ENCODE data around the gene ZNF441.
A peak's percentile ranks its signal among the peaks of the same experiment; 100 is the strongest.
"Not testable (repeated sequence)": the region's sequence is repeated elsewhere in the genome, so short reads cannot be mapped to it uniquely, and the experiment has no call there.

The ZNF441 gene

GRCh38 chr19:11766597-11767591 is at the start of gene ZNF441:
Gene ZNF441, plus strand, starts transcription at chr19:11767000. Its CDS starts 194 bp downstream, at chr19:11767194.
- peak; percentile 76 to 93 for DNase-seq (ENCODE audit: low read depth in 2 of 2)

- DNase-seq (ENCODE audit: low read depth in 2 of 2) = no peak
Observed at GRCh38 chr19:11721681-11722080, 45.1 kb upstream of the ZNF441 start.

GRCh38 chr19:11722414-11722813 is 44.4 kb upstream of the ZNF441 start:
- no peak for DNase-seq (ENCODE audit: low read depth in 2 of 2)

GRCh38 chr19:11729586-11729985 is 37.2 kb upstream of the ZNF441 start:
- no peak for DNase-seq (ENCODE audit: low read depth in 2 of 2)

DNA sequence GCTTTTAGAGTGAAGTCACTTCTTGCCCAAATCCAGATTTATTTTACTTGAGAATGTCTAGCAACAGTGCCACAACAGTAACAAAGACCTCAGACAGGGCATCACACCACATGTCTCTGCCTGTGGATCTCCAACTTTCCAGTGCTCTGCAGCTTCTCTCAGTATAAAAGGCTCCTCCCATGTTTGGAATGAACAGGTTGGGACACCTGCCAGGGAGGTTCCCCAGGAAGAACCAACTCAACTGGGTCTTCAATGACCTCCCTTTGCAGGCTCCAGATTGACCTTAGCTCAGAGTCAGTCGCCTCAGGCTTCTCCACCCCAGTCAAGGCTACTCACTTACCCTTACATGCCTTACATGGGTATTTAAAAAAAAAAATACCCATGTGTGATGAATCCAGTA is 31.4 kb upstream of the ZNF441 start:
- no peak for DNase-seq (ENCODE audit: low read depth in 2 of 2)

- DNase-seq (ENCODE audit: low read depth in 2 of 2) = no peak
Observed at GRCh38 chr19:11736696-11737095, 30.1 kb upstream of the ZNF441 start.

GRCh38 chr19:11737964-11738745 is 28.6 kb upstream of the ZNF441 start:
- peak in 1 of 2 donors; percentile 4 for DNase-seq (ENCODE audit: low read depth in 2 of 2)

DNA sequence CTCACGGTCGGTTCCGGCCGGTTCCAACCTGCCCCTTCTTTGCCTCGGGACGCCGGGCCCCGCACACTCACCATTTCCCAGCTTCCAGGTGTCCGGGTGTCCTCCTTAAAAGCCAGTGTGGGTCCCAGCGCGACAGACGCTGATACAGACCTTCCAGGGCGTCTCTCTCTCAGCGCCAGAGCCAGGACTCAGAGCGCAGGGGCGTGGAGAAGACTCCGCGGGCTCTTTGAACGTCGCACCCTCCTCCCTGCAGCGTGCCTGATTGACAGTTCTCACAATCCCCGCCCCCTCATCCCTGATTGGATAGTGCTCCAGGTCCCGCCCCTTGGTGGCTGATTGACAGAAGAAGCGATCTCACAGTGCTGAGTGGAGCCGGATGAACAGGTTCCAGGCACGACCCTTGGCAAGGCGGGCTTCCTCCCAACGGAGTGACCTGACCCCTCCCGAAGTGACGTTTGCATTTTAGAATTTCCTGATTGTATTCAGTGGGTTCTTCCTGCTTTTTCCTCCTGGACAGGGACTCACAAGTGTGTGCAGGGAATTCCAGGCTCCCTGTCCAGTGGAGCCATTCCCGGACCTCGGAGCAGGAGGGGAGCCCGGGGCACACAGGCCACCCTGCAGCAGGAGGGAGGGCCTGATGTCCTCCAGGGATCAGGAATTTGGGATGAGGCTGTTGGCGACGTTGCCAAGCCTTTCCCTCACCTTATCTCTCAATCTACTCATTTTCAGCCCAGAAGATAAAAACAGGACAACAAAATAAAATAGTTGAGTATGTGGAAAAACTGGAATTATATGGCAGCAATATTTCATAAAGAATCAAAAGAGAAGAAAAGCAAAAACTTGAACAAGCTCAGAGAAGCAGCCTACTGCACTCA is 27.8 kb upstream of the ZNF441 start, which contains the start of gene ZNF823:
TSS of gene ZNF823 (minus strand) at position 201 of the 875 bp plus-strand sequence. CDS start at position 74, 127 bp downstream.
- DNase-seq (ENCODE audit: low read depth in 2 of 2) = peak; percentile 91 to 97

- no peak for DNase-seq (ENCODE audit: low read depth in 2 of 2)
Observed at GRCh38 chr19:11745869-11746268, 20.9 kb upstream of the ZNF441 start.

GRCh38 chr19:11747277-11747676 is 19.5 kb upstream of the ZNF441 start:
- DNase-seq (ENCODE audit: low read depth in 2 of 2) = no peak

DNA sequence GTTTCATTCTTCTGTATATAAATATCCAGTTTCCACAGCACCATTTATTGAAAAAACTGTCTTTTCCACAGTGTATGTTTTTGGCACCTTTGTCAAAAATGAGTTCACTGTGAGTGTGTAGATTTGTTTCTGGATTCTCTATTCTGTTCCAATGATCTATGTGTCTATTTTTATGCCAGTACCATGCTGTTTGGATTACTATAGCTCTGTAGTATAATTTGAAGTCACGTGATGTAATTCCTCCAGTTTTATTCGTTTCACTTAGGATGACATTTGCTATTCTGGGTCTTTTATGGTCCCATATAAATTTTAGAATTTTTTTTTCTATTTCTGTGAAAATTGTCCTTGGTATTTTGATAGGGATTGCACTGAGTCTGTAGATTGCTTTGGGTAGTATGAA is 17.0 kb upstream of the ZNF441 start:
- DNase-seq (ENCODE audit: low read depth in 2 of 2) = no peak

GRCh38 chr19:11752244-11752736 is 14.5 kb upstream of the ZNF441 start:
- no peak for DNase-seq (ENCODE audit: low read depth in 2 of 2)

- no peak for DNase-seq (ENCODE audit: low read depth in 2 of 2)
Observed at GRCh38 chr19:11754663-11755062, 12.1 kb upstream of the ZNF441 start.

DNA sequence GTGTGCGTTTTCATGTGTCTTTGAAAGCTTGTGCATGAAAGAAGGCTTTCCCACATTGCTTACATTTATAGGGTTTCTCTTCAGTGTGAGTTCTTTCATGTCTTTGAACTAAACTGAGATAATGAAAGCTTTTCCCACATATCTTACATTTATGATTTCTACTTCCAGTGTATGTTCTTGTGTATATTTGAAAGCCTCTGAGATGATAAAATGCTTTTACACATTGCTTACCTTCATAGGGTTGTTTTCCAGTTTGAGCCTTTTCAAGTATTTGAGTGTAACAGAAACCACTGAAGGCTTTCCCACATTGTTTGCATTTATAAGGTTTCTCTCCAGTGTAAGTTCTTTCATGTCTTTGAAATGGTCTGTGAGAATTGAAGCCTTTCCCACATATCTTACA is 9.8 kb upstream of the ZNF441 start:
- DNase-seq (ENCODE audit: low read depth in 2 of 2) = no peak

GRCh38 chr19:11759805-11760204 is 7.0 kb upstream of the ZNF441 start:
- no peak for DNase-seq (ENCODE audit: low read depth in 2 of 2)

- DNase-seq (ENCODE audit: low read depth in 2 of 2) = no peak
Observed at GRCh38 chr19:11763117-11763516, 3.7 kb upstream of the ZNF441 start.

GRCh38 chr19:11763611-11764010 is 3.2 kb upstream of the ZNF441 start:
- DNase-seq (ENCODE audit: low read depth in 2 of 2) = no peak

DNA sequence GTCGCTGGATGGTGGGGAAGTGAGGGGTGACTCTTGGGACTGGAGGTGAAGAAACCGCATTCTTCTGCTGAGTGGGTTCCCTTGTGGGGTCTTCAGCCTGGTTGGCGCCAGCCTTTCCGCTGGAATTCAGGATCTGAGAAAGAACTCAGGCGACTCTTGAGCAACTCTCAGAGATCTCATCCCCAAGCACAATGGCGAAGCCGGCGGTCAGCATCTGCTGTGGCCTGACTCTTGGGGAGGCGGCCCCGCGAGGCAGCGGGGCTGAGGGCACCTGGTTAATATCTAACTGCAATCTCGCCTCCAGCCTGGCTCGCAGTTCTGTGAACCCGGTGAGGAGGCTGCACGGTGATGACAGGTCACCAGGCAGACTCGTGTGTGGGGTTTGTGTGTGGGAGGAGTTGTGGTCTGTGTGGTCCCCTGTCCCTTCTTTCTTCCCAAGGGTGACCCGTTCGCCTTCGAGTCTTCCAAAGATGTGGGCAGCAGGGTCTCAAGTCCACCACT is 883 bp downstream of the ZNF441 start:
- DNase-seq (ENCODE audit: low read depth in 2 of 2) = peak in 1 of 2 donors; percentile 1

DNA sequence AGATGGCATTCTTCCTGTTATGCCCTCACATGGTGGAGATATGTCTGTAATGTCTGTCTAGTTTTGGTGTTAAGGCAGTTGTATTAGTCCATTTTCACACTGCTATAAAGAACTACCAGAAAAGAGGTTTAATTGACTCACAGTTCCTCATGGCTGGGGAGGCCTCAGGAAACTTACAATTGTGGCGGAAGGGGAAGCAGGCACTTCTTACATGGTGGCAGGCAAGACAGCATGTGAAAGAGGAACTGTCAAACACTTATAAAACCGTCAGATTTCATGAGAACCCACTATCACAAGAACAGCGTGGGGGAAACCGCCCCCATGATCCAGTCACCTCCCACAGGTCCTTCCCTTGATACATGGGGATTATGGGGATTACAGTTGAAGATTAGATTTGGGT is 3.2 kb downstream of the ZNF441 start:
- DNase-seq (ENCODE audit: low read depth in 2 of 2) = no peak

DNA sequence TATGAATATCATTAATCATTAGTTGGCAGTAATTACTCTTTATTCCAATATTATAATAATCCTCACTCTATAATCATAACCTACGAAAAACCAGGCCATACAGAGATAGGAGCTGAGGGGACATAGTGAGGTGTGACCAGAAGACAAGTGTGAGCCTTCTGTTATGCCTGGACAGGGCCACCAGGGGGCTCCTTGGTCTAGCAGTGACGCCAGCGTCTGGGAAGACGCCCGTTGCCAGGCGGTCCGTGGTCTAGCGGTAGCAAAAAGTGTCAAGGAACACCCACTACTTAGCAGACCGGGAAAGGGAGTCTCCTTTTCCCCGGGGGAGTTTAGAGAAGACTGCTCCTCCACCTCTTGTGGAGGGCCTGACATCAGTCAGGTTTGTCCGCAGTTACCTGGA is 4.7 kb downstream of the ZNF441 start:
- DNase-seq (ENCODE audit: low read depth in 2 of 2) = not testable (repeated sequence)

DNA sequence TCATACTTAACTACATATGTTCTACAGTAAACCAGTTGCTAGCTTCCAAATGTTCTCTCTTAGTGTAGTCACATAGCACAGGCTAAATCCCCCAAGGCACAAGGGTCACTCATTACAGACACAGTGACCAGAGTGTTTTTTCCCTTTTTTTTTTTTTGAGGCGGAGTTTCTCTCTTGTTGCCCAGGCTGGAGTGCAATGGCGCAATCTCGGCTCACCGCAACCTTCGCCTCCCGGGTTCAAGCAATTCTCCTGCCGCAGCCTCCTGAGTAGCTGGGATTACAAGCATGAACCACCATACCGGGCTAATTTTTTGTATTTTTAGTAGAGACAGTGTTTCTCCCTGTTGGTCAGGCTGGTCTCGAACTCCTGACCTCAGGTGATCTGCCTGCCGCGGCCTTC is 9.9 kb downstream of the ZNF441 start:
- not testable (repeated sequence) for DNase-seq (ENCODE audit: low read depth in 2 of 2)
